ENCODE results near the gene E2F3. TPM values are rescaled to one million over a fixed set of nuclear protein-coding genes. Genes with fewer than 3 reads are reported as not detected.

E2F3 gene
- total RNA-seq, 1 donor from 2014 or later = 27.4 TPM

DNA sequence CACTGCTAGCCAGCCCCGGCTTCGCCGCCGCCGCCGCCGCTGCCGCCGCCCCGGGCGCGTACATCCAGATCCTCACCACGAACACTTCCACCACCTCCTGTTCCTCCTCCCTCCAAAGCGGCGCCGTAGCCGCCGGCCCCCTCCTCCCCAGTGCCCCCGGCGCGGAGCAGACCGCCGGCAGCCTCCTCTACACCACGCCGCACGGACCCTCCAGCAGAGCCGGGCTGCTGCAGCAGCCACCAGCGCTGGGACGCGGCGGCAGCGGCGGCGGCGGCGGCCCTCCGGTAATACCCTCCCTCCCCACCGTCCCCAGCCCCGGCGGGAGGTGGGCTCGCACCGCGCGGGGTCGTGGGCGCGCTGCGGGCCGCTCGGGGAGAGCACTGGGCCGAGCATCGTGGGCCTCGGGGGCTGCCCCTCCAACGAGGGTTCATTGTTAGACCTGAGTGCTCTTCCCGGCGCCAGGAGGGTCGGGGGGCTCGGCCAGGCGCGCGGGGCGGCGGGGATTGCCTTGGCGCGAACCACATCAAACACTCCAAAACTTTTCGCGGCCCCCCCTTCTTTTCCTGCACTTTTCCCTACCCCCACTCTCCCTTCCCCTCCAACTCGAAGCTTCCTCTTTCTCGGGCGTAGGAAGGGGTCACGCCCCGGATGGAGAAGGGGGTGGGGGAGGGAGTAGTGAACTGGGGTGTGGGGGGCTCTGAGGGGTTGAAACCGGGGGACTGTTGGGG, 827 bp downstream of the E2F3 start:
- H3K27me3 ChIP-seq (ENCODE audit: insufficient read depth, low read length) = no peaks in the 10 kb centered on the region
- no peaks in the 10 kb centered on the region for H3K9me3 ChIP-seq (ENCODE audit: insufficient read depth, low read depth, low read length)
- DNase-seq (ENCODE audit: low read depth) = no peak
- H3K4me3 ChIP-seq (ENCODE audit: insufficient read depth, low read depth, low read length) = peak overlapping the region; percentile 69
- Mint-ChIP-seq H3K27ac (ENCODE audit: unreplicated experiment) (peak overlapping the region; percentile 87), H3K36me3 (ENCODE audit: low read depth, unreplicated experiment) (peaks cover 2% of the 10 kb centered on the region), H3K27me3 (ENCODE audit: low read depth, unreplicated experiment) (no peaks in the 10 kb centered on the region), H3K4me1 (ENCODE audit: low read depth, unreplicated experiment) (peaks cover 10% of the 10 kb centered on the region), H3K4me3 (ENCODE audit: unreplicated experiment) (peak overlapping the region; percentile 95), H3K9me3 (ENCODE audit: unreplicated experiment) (no peaks in the 10 kb centered on the region)
- peaks cover 28% of the 10 kb centered on the region for H4K20me1 ChIP-seq (ENCODE audit: insufficient read depth, low read length)
- H3K36me3 ChIP-seq (ENCODE audit: insufficient read depth, low read length) = no peaks in the 10 kb centered on the region
- peak overlapping the region; percentile 85 for H3K9ac ChIP-seq (ENCODE audit: low read length)
- peaks cover 6% of the 10 kb centered on the region for H3K4me1 ChIP-seq (ENCODE audit: insufficient read depth, low read length)
- TF ChIP-seq EZH2 (IDR thresholded peaks at IDR 0.05; ENCODE audit: insufficient read depth, low read length) = no peak
- TF ChIP-seq, protein P1, sequence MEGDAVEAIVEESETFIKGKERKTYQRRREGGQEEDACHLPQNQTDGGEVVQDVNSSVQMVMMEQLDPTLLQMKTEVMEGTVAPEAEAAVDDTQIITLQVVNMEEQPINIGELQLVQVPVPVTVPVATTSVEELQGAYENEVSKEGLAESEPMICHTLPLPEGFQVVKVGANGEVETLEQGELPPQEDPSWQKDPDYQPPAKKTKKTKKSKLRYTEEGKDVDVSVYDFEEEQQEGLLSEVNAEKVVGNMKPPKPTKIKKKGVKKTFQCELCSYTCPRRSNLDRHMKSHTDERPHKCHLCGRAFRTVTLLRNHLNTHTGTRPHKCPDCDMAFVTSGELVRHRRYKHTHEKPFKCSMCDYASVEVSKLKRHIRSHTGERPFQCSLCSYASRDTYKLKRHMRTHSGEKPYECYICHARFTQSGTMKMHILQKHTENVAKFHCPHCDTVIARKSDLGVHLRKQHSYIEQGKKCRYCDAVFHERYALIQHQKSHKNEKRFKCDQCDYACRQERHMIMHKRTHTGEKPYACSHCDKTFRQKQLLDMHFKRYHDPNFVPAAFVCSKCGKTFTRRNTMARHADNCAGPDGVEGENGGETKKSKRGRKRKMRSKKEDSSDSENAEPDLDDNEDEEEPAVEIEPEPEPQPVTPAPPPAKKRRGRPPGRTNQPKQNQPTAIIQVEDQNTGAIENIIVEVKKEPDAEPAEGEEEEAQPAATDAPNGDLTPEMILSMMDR (IDR thresholded peaks at IDR 0.05; ENCODE audit: insufficient read depth, low read depth, low read length) = no peak
- peaks cover 39% of the 10 kb centered on the region for H3K79me2 ChIP-seq (ENCODE audit: insufficient read depth, low read length)
- H2AFZ ChIP-seq (ENCODE audit: low read depth, low read length) = peak overlapping the region; percentile 14
- no peak for FAIRE-seq
- peak overlapping the region; percentile 75 for H3K27ac ChIP-seq (ENCODE audit: low read depth, low read length)
- H3K4me2 ChIP-seq (ENCODE audit: low read length) = peak overlapping the region; percentile 85

DNA sequence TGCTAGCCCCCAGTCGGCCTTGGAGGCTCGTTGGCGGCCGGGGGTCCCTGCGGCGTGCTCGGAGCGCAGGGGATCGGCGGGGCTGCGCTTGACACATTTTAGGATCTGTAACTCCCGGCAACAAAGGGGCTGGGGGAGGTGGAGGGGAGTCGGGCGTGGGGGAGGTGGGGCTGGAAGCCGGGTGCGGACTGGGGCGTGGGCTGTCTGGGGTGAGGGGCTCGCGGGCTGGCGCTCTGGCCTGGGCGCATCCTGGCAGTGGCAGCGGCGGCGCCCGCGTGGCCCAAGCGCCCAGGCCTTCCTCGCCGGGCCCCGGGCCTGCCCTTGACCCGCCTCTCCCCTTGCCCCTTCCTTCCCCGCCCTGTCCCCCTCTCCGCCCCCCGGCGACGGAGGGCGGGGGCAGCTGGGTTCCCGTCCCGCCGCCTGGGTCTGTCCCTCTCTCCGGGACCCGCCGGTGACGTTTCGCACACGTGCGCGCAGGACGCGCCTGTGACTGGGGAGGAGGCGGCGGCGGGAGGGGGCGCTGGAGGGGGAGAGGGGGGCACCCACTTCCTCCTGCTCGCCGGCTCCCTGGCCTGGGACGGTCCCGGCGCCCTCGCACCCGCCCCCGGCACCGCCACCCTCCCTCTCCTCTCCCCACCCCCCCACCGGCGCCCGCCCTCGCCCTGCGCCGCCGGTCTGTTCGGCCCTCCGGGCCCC, 1.5 kb downstream of the E2F3 start:
- H3K79me2 ChIP-seq (ENCODE audit: insufficient read depth, low read length) = peaks cover 46% of the 10 kb centered on the region
- peaks cover 6% of the 10 kb centered on the region for H3K4me1 ChIP-seq (ENCODE audit: insufficient read depth, low read length)
- TF ChIP-seq, protein P1 (IDR thresholded peaks at IDR 0.05; ENCODE audit: insufficient read depth, low read depth, low read length) = no peak
- TF ChIP-seq EZH2 (IDR thresholded peaks at IDR 0.05; ENCODE audit: insufficient read depth, low read length) = no peak
- peaks cover 35% of the 10 kb centered on the region for H4K20me1 ChIP-seq (ENCODE audit: insufficient read depth, low read length)
- Mint-ChIP-seq H3K9me3 (ENCODE audit: unreplicated experiment) (no peaks in the 10 kb centered on the region), H3K4me3 (ENCODE audit: unreplicated experiment) (peak overlapping the region; percentile 80), H3K36me3 (ENCODE audit: low read depth, unreplicated experiment) (peaks cover 6% of the 10 kb centered on the region), H3K4me1 (ENCODE audit: low read depth, unreplicated experiment) (peaks cover 16% of the 10 kb centered on the region), H3K27ac (ENCODE audit: unreplicated experiment) (peak overlapping the region; percentile 47), H3K27me3 (ENCODE audit: low read depth, unreplicated experiment) (no peaks in the 10 kb centered on the region)
- DNase-seq (ENCODE audit: low read depth) (peak; percentile 60), FAIRE-seq (no peak)
- H3K9ac ChIP-seq (ENCODE audit: low read length) = peak overlapping the region; percentile 85
- peak overlapping the region; percentile 82 for H3K27ac ChIP-seq (ENCODE audit: low read depth, low read length)
- H2AFZ ChIP-seq (ENCODE audit: low read depth, low read length) = no peak overlapping the region
- H3K27me3 ChIP-seq (ENCODE audit: insufficient read depth, low read length) = no peaks in the 10 kb centered on the region
- H3K4me2 ChIP-seq (ENCODE audit: low read length) = peak overlapping the region; percentile 88
- H3K9me3 ChIP-seq (ENCODE audit: insufficient read depth, low read depth, low read length) = no peaks in the 10 kb centered on the region
- peak overlapping the region; percentile 74 for H3K4me3 ChIP-seq (ENCODE audit: insufficient read depth, low read depth, low read length)
- H3K36me3 ChIP-seq (ENCODE audit: insufficient read depth, low read length) = no peaks in the 10 kb centered on the region

All from astrocyte (in vitro differentiated cells and primary cell).